Iris pigment epithelial cell (primary cell): ENCODE data around the gene DIPK1B.
A peak's percentile ranks its signal among the peaks of the same experiment; 100 is the strongest.
"Not testable (repeated sequence)": the region's sequence is repeated elsewhere in the genome, so short reads cannot be mapped to it uniquely, and the experiment has no call there.

Experiments
- DNase-seq: peaks from one replicate; pipeline ENCODE4 v3.0.0-alpha.2; 2011; ENCODE audit warnings: low read depth

DIPK1B gene

DNA sequence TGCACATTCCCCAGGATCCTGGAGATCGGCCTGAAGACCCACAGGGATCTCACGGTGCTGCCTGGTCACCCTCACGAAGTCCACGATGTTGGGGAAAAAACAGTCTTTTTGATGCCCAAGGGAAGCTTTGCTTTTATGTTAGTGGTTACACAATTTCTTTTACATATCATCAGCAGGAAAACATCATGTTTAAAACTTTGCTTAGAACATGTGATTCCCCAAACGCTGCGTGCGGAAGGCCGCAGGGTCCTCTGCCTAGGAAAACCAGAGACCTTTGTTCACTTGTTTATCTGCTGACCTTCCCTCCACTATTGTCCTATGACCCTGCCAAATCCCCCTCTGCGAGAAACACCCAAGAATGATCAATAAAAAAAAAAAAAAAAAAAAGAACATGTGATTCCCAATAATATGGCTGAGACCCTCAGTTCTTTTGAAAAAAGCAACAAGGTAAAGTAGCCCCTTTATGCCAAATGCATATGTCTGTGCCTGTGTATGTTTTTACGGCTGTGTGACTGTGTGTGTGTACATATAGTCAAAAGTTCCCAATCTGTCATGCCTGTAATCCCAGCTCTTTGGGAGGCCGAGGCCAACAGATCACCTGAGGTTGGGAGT lies 13.6 kb upstream of the DIPK1B start:
- DNase-seq: no peak

DNA sequence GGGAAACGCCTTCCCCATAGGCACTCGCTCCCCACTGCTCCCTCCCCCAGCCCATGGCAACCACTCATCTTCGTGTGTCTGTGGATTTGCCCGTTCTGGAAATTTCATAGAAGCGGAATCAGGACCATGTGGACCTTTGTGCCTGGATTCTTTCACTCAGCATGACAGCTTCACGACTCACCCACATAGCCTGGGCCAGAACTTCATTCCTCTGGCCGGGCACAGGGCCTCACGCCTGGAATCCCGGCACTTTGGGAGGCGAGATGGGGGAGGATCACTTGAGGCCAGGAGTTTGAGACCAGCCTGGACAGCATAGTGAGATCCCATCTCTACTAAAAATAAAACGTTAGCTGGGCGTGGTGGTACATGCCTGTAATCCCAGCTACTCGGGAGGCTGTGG lies 12.1 kb upstream of the DIPK1B start:
- peak; percentile 23 for DNase-seq

GRCh38 chr9:136700959-136701667 lies 11.3 kb upstream of the DIPK1B start:
- DNase-seq: no peak

- DNase-seq: no peak
Observed at GRCh38 chr9:136701668-136702053, 10.7 kb upstream of the DIPK1B start.

- DNase-seq: no peak
Observed at GRCh38 chr9:136703276-136703860, 9.0 kb upstream of the DIPK1B start.

DNA sequence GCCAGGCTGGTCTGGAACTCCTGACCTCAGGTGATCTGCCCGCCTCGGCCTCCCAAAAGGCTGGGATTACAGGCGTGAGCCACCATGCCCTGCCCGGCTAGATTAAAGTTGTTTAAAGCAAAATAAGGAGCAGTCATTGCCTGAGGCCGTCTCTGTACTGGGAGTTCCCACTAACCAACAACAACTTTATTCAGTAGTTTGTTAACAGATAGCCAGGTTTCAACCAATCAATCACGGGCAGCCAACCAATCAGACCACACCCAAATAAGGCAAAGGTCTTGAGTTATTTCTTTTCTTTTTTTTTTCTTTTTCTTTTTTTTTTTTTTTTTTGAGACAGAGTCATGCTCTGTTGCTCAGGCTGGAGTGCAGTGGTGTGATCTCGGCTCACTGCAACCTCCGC lies 7.6 kb upstream of the DIPK1B start:
- DNase-seq: not testable (repeated sequence)

GRCh38 chr9:136705564-136705963 lies 6.8 kb upstream of the DIPK1B start:
- no peak for DNase-seq

- no peak for DNase-seq
Observed at GRCh38 chr9:136707011-136707410, 5.4 kb upstream of the DIPK1B start.

DNA sequence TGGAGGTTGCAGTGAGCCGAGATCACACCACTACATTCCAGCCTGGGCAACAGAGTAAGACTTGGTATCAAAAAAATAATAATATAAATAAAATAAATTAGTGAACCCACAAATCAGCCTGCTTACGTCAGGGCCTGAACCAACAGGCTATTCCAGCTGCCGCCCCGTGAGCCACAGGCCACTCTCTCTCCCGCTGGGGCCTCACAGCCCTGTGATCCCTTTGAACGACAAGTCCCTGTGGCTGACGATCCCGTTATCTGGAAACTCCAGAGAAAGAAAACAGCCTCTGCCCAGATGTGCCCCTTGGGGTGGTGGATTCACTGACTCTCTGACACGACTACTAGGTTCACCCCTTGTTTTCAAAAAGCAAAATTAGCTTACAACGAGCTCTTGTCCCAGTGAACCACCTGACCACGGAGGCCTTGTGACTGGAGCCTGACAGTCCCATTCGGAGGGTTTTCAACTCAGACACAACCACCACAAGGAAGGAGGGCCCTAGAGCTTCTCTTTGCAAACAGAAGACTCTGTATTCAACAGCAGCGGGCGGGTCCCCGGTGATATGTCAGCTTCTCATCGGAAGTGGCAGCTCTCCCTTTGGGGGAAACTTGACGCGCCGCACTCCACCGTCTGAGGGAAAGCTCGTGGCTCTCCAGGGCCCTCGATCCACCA lies 4.4 kb upstream of the DIPK1B start:
- DNase-seq: no peak

DNA sequence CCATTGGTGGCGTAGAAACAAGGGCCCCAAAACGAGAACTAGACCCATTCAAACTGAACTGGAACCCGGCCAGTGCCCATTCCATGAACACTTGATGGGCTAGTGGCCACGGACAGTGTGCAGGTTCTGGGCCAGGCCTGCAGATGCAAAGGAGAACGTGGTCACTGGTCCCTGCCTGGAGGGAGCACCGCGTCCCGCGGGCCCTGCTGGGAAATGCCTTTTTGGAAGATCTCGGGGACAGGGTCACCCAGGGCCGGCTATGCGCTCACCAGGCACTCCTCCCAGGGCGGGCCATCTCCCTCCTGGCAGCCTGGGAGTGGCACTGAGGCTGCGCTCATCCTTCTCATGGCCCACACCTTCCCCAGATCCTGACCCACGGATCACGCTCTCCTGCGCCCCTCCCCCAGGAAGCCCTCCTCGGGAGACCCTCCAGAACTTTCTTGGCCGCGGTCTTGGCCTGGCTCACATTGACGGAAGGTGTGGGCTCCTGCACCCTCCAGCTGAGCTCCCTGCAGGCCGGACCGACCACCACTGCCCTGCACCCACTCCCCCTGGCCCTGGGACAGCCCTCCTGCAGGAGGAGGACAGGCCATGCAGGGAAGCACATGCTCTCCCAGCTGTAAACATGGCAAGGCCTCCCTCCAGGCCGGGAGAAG lies 2.8 kb upstream of the DIPK1B start:
- no peak for DNase-seq

DNA sequence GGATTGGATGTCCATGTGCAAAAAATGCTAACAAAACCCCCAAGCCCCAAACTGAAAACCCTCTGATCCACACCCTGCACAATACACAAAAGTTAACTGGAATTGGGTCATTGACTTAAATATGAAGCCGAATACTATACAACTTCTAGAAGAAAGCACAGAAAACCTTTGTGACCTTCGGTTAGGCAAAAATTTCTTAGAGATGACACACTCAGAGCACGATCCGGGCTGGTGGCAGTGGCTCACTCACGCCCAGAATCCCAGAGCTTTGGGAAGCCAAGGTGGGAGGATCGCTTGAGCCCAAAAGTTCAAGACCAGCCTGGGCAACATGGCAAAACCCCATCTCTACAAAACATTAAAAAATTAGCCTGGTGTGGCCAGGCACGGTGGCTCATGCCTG lies 1.8 kb upstream of the DIPK1B start:
- DNase-seq: no peak

DNA sequence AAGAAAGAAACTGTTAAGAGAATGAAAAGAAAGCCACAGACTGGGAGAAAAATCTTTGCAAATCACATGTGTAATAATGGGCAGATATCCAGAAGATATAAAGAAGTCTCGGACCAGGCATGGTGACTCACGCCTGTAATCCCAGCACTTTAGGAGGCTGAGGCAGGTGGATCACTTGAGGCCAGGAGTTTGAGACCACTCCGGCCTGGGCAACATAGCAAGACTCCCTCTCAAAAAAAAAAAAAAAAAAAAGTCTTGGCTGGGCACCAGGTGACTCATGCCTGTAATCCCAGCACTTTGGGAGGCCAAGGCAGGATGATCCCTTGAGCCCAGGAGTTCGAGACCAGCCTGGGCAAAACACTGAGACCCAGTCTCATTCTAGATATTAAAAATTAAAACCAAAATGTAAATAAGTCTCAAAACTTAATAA lies 1.1 kb upstream of the DIPK1B start:
- DNase-seq: peak; percentile 68

DNA sequence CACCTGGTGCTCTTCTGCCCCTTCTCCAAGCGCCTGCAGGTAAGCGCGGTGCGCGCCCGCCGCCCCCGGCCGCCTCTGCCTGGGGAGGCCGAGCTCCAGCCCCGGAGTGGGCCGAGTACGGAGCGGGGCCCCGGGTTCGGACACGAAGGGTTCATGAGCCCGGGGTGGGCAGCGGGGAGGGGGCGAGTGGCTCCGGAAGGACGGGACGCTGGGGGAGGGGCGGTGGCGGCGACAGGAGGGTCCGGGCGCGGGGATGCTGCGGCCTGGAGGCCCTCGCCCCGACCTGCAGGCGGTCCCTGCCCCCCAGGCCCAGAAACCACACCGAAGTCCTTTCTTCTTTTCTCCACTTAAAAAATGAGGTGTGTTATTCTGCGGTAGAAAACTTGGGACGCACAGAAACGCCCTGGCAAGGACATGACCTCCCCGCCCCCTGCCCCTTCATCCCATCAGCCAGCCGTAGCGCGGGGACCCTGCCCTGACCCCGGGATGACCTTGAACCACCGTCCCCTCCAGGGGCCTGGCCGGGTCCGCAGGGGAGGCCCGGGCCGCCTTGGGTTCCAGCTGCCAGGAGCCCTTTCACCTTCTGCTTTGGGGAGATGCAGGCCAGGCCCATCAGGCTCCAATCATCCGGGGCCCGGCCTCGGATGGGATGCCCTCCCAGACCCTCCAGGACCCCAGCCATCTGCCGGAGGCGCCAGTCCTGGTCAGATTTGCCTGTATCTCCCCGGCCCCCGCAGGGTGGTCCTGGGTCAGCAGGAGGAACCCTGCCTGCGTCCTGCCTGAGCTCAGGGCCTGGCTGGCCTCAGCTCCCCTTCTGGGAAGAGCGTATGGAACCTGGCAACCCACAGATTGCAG lies 545 bp downstream of the DIPK1B start:
- DNase-seq: no peak

GRCh38 chr9:136713550-136713949 lies 1.2 kb downstream of the DIPK1B start:
- no peak for DNase-seq

GRCh38 chr9:136714096-136714892 lies 1.9 kb downstream of the DIPK1B start:
- DNase-seq: no peak

GRCh38 chr9:136714893-136715274 lies 2.5 kb downstream of the DIPK1B start:
- DNase-seq: no peak

- DNase-seq: no peak
Observed at GRCh38 chr9:136717399-136717798, 5.0 kb downstream of the DIPK1B start.

DNA sequence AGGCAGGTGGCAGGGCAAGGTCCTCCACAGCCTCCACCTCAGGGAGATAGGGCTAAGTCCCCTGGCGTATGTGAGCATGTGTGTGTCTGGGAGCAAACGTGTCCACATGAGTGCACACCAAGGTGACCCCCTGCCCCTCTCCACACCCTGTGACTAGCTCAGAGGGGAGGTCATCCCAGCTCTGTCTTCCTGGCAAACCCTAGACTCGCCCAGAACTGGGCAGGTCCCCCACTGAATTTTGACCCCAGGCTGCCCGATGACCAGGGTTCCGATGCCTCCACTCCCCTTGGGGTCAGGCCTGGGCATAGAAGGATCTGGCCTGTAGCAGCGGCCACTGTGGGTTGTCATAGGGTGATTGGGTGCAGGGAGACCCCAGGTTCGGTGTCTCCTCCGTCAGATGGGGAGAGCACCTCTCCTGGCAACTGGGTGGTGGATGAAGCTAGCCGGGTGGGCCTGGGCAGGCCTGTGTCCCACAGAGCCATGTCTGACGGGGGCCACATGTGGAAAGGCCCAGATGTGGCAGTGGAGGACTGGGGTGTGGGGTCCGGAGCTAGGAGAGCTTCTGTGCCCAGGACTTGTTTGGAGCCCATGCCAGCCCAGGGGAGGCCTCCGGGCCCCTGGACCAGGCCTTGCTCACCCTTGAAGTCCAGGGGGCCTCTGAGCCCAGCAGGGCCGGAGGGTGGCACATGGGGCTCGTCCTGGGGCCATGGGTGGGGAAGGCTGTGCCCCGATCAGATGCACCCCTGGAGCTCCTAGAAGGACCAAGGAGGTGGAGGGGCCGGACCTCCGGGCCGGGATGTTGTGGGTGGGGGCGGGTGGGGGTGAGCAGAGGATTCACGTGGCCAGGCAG lies 6.2 kb downstream of the DIPK1B start:
- DNase-seq: no peak

GRCh38 chr9:136719195-136719880 lies 7.0 kb downstream of the DIPK1B start:
- DNase-seq: no peak
